WTC11 (cell line): Measurements from ENCODE around the gene POMC. TPM values are rescaled to one million over a fixed set of nuclear protein-coding genes. Genes with fewer than 3 reads are reported as not detected.
"Not testable (repeated sequence)": the region's sequence is repeated elsewhere in the genome, so short reads cannot be mapped to it uniquely, and the experiment has no call there.

Source experiments
- ATAC-seq: fragments of 200-7000 bp; cut with Tn5 transposase; 2 replicates; pipeline ENCODE4 v1.10.0; 2021; ENCODE audit warnings: mild to moderate bottlenecking, moderate library complexity
- CTCF ChIA-PET: fragments of 300-600 bp; sonication (Branson Sonifier 250); formaldehyde crosslinking; loops from one replicate; lab custom pipeline; 2021; ENCODE audit warnings: antibody characterized with exemption; lab: Charles Lee
- POLR2A ChIA-PET: fragments of 350-600 bp; sonication (Branson Sonifier 250); formaldehyde crosslinking; loops from one replicate; lab custom pipeline; 2021; ENCODE audit warnings: antibody characterized with exemption; lab: Charles Lee
- DNase-seq: peaks from one replicate; pipeline ENCODE4 v3.0.0; 2021; ENCODE audit warnings: low spot score
- H3K27ac Mint-ChIP-seq: 2 replicates; pipeline ENCODE4 v1.8.0; 2021; ENCODE audit warnings: mixed read lengths
- H3K27me3 Mint-ChIP-seq: 2 replicates; pipeline ENCODE4 v1.8.0; 2021; ENCODE audit warnings: low read depth, mild to moderate bottlenecking, moderate library complexity, mixed read lengths
- H3K36me3 Mint-ChIP-seq: 2 replicates; pipeline ENCODE4 v1.8.0; 2021; ENCODE audit warnings: mixed read lengths
- H3K4me1 Mint-ChIP-seq: 2 replicates; pipeline ENCODE4 v1.8.0; 2022; ENCODE audit warnings: mixed read lengths
- H3K4me3 Mint-ChIP-seq: 2 replicates; pipeline ENCODE4 v1.8.0; 2021; ENCODE audit warnings: mild to moderate bottlenecking, moderate library complexity, mixed read lengths
- H3K9me3 Mint-ChIP-seq: 2 replicates; pipeline ENCODE4 v1.8.0; 2021; ENCODE audit warnings: mixed read lengths
- ATF1 ChIP-seq: sonication (generic); formaldehyde crosslinking; IDR thresholded peaks from 2 replicates; pipeline ENCODE4 v1.8.1; 2023; ENCODE audit warnings: mild to moderate bottlenecking, moderate library complexity, missing genetic modification reagents
- FOXJ3 ChIP-seq: sonication (generic); formaldehyde crosslinking; IDR thresholded peaks from 2 replicates; pipeline ENCODE4 v1.9.0; 2021; ENCODE audit warnings: missing genetic modification reagents, mild to moderate bottlenecking, borderline replicate concordance
- KAT7 ChIP-seq: sonication (generic); formaldehyde crosslinking; IDR thresholded peaks from 2 replicates; pipeline ENCODE4 v1.8.1; 2023; ENCODE audit warnings: missing genetic modification reagents, mild to moderate bottlenecking, borderline replicate concordance
- NFE2L1 ChIP-seq: sonication (generic); formaldehyde crosslinking; IDR thresholded peaks from 2 replicates; pipeline ENCODE4 v1.8.1; 2023; ENCODE audit warnings: missing genetic modification reagents
- NR2C2 ChIP-seq: sonication (generic); formaldehyde crosslinking; IDR thresholded peaks from 2 replicates; pipeline ENCODE4 v1.8.0; 2022; ENCODE audit warnings: mild to moderate bottlenecking, missing genetic modification reagents
- OVOL2 ChIP-seq: fragments of 250-450 bp; sonication (Bioruptor Pico); IDR thresholded peaks from 2 replicates; pipeline ENCODE4 v1.9.0; 2021; ENCODE audit warnings: mild to moderate bottlenecking, borderline replicate concordance
- SOX15 ChIP-seq: fragments of 250-450 bp; sonication (Bioruptor Pico); IDR thresholded peaks from 2 replicates; pipeline ENCODE4 v1.9.0; 2021; ENCODE audit warnings: mild to moderate bottlenecking
- ZNF121 ChIP-seq: sonication (generic); formaldehyde crosslinking; IDR thresholded peaks from 2 replicates; pipeline ENCODE4 v1.8.0; 2023; ENCODE audit warnings: missing genetic modification reagents
- ZNF138 ChIP-seq: sonication (generic); formaldehyde crosslinking; conservative IDR thresholded peaks from 2 replicates; pipeline ENCODE4 v1.8.1; 2022; ENCODE audit warnings: mild to moderate bottlenecking, moderate library complexity, missing genetic modification reagents
- ZNF219 ChIP-seq: sonication (generic); formaldehyde crosslinking; IDR thresholded peaks from 2 replicates; pipeline ENCODE4 v1.8.0; 2023; ENCODE audit warnings: missing genetic modification reagents, mild to moderate bottlenecking, borderline replicate concordance
- total RNA-seq: library from RNA; stranded (reverse); gene quantifications from 3 replicates; pipeline ENCODE4 v1.2.3, GENCODE V29; 2021
- TF ChIP-seq, protein P1 (sequence below): sonication (generic); formaldehyde crosslinking; IDR thresholded peaks from 2 replicates; pipeline ENCODE4 v1.8.0; 2022; ENCODE audit warnings: missing genetic modification reagents
- TF ChIP-seq, protein P2 (sequence below): sonication (generic); formaldehyde crosslinking; IDR thresholded peaks from 2 replicates; pipeline ENCODE4 v1.8.0; 2022; ENCODE audit warnings: mild to moderate bottlenecking, missing genetic modification reagents
- TF ChIP-seq, protein P3 (sequence below): sonication (generic); formaldehyde crosslinking; IDR thresholded peaks from 2 replicates; pipeline ENCODE4 v1.8.0; 2022; ENCODE audit warnings: mild to moderate bottlenecking, missing genetic modification reagents
- TF ChIP-seq, protein P4 (sequence below): sonication (generic); formaldehyde crosslinking; IDR thresholded peaks from 2 replicates; pipeline ENCODE4 v1.8.1; 2022; ENCODE audit warnings: mild to moderate bottlenecking, missing genetic modification reagents, moderate library complexity, borderline replicate concordance
- TF ChIP-seq, protein P5 (sequence below): fragments of 250-450 bp; sonication (Bioruptor Pico); IDR thresholded peaks from 2 replicates; pipeline ENCODE4 v2.1.2; 2022; ENCODE audit warnings: mild to moderate bottlenecking, moderate library complexity

The POMC gene
- total RNA-seq, 1 experiment from 2014 or later, result 3.2 TPM

DNA sequence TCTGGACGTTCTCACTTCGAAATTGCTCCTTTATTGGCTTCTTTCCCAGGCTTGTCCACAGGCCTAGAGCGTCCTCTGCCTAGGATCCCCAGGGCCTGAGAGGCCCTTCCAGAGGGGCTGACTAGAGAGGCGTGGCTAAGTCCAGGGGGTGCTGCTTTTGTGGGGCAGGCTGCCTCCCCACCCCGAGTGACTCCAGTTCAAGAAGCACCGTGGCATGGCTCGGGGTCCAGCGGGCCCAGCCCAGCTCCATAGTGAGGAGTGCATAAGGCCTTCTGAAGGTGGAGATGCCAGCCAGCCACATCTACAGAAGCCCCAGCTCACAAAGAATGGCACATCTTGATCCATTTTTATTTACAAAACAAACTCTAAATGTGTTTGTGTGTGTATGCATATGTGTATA lies 44.8 kb upstream of the POMC start:
- Mint-ChIP-seq H3K27me3 (no peaks in the 10 kb centered on the region), H3K4me1 (peaks cover 3% of the 10 kb centered on the region; the same call in 1 of the 2 replicates), H3K9me3 (no peaks in the 10 kb centered on the region), H3K4me3 (no peak overlapping the region), H3K27ac (no peak overlapping the region), H3K36me3 (no peaks in the 10 kb centered on the region)
- TF ChIP-seq, protein P1, sequence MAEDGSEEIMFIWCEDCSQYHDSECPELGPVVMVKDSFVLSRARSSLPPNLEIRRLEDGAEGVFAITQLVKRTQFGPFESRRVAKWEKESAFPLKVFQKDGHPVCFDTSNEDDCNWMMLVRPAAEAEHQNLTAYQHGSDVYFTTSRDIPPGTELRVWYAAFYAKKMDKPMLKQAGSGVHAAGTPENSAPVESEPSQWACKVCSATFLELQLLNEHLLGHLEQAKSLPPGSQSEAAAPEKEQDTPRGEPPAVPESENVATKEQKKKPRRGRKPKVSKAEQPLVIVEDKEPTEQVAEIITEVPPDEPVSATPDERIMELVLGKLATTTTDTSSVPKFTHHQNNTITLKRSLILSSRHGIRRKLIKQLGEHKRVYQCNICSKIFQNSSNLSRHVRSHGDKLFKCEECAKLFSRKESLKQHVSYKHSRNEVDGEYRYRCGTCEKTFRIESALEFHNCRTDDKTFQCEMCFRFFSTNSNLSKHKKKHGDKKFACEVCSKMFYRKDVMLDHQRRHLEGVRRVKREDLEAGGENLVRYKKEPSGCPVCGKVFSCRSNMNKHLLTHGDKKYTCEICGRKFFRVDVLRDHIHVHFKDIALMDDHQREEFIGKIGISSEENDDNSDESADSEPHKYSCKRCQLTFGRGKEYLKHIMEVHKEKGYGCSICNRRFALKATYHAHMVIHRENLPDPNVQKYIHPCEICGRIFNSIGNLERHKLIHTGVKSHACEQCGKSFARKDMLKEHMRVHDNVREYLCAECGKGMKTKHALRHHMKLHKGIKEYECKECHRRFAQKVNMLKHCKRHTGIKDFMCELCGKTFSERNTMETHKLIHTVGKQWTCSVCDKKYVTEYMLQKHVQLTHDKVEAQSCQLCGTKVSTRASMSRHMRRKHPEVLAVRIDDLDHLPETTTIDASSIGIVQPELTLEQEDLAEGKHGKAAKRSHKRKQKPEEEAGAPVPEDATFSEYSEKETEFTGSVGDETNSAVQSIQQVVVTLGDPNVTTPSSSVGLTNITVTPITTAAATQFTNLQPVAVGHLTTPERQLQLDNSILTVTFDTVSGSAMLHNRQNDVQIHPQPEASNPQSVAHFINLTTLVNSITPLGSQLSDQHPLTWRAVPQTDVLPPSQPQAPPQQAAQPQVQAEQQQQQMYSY (CRISPR knock-in tag), result no peak
- TF ChIP-seq, protein P2, sequence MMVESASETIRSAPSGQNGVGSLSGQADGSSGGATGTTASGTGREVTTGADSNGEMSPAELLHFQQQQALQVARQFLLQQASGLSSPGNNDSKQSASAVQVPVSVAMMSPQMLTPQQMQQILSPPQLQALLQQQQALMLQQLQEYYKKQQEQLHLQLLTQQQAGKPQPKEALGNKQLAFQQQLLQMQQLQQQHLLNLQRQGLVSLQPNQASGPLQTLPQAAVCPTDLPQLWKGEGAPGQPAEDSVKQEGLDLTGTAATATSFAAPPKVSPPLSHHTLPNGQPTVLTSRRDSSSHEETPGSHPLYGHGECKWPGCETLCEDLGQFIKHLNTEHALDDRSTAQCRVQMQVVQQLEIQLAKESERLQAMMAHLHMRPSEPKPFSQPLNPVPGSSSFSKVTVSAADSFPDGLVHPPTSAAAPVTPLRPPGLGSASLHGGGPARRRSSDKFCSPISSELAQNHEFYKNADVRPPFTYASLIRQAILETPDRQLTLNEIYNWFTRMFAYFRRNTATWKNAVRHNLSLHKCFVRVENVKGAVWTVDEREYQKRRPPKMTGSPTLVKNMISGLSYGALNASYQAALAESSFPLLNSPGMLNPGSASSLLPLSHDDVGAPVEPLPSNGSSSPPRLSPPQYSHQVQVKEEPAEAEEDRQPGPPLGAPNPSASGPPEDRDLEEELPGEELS (CRISPR knock-in tag), result no peak
- TF ChIP-seq ATF1 (no peak), ZNF121 (CRISPR knock-in tag) (no peak)
- TF ChIP-seq, protein P3, sequence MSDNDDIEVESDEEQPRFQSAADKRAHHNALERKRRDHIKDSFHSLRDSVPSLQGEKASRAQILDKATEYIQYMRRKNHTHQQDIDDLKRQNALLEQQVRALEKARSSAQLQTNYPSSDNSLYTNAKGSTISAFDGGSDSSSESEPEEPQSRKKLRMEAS, result no peak
- CTCF ChIA-PET, result interaction anchor here (1.0 kb wide), 1 partner anchor 47 kb away, joined by 4 read pairs; no protein-coding TSS in a partner anchor
- ATAC-seq, result no peak
- POLR2A ChIA-PET, result no interaction called here
- DNase-seq, result no peak

DNA sequence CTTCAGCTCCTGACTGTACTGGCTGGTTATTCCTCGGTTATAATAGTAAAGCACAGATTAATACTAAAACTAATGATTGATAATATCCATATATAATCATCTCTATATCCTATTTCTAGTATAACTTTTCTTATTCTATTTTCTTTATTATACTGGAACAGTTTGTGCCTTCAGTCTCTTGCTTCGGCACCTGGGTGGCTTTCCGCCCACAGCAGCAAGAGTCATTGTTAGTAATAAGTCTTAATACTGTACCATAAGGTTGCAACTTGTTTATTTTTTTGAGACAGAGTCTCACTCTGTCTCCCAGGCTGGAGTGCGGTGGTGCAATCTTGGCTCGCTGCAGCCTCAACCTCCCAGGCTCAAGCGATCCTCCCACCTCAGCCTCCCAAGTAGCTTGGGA lies 42.5 kb upstream of the POMC start:
- H3K27ac Mint-ChIP-seq, H3K4me3 Mint-ChIP-seq, H3K36me3 Mint-ChIP-seq, H3K27me3 Mint-ChIP-seq, ATAC-seq, DNase-seq, POLR2A ChIA-PET, H3K9me3 Mint-ChIP-seq: not testable (repeated sequence)
- peaks cover 11% of the 10 kb centered on the region for H3K4me1 Mint-ChIP-seq
- CTCF ChIA-PET, result interaction anchor here (0.7 kb wide), 1 partner anchor 239 kb away, joined by 4 read pairs; no protein-coding TSS in a partner anchor

DNA sequence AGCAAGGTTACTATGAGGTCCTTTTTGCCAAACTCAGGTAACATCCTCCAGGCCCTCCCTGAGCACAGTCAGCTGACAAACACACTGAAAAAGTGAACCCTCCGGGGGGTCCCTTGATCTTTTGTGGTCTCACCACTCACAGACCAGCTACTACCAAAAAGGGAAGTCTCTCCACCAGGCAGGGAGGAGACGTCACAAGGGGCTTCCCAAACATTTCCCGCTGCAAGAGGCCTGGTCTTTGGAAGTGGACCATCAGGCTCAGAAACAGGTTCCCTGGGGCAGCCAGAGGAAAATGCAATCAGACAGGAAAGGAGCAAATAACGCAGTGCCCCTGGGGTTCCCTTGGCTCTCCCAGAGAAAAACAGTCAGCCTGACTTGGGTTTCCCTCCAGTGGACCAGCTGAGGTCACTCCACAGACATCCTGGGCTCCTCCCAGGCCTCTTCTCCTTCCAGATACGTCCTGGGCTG lies 38.7 kb upstream of the POMC start:
- H3K27ac Mint-ChIP-seq, result peak overlapping the region; percentile 48; the same call in 1 of the 2 replicates
- peaks cover 7% of the 10 kb centered on the region for H3K4me1 Mint-ChIP-seq
- no peaks in the 10 kb centered on the region for H3K36me3 Mint-ChIP-seq
- H3K27me3 Mint-ChIP-seq, result no peaks in the 10 kb centered on the region
- POLR2A ChIA-PET, result no interaction called here
- H3K4me3 Mint-ChIP-seq, result no peak overlapping the region
- no peaks in the 10 kb centered on the region for H3K9me3 Mint-ChIP-seq
- TF ChIP-seq, protein P4, sequence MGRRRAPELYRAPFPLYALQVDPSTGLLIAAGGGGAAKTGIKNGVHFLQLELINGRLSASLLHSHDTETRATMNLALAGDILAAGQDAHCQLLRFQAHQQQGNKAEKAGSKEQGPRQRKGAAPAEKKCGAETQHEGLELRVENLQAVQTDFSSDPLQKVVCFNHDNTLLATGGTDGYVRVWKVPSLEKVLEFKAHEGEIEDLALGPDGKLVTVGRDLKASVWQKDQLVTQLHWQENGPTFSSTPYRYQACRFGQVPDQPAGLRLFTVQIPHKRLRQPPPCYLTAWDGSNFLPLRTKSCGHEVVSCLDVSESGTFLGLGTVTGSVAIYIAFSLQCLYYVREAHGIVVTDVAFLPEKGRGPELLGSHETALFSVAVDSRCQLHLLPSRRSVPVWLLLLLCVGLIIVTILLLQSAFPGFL, result no peak
- TF ChIP-seq ZNF121 (CRISPR knock-in tag) (no peak), SOX15 (CRISPR knock-in tag) (no peak), FOXJ3 (CRISPR knock-in tag) (no peak), NFE2L1 (CRISPR knock-in tag) (no peak), NR2C2 (CRISPR knock-in tag) (no peak), ZNF138 (CRISPR knock-in tag) (no peak), KAT7 (CRISPR knock-in tag) (no peak), OVOL2 (CRISPR knock-in tag) (no peak), ZNF219 (no peak)
- TF ChIP-seq, protein P5, sequence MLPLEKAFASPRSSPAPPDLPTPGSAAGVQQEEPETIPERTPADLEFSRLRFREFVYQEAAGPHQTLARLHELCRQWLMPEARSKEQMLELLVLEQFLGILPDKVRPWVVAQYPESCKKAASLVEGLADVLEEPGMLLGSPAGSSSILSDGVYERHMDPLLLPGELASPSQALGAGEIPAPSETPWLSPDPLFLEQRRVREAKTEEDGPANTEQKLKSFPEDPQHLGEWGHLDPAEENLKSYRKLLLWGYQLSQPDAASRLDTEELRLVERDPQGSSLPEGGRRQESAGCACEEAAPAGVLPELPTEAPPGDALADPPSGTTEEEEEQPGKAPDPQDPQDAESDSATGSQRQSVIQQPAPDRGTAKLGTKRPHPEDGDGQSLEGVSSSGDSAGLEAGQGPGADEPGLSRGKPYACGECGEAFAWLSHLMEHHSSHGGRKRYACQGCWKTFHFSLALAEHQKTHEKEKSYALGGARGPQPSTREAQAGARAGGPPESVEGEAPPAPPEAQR (CRISPR knock-in tag), result no peak
- CTCF ChIA-PET, result interaction anchor here (0.8 to 2.0 kb wide), 2 partner anchors 10 to 22 kb away, joined by 4 to 9 read pairs; no protein-coding TSS in a partner anchor
- ATAC-seq (peak; percentile 34), DNase-seq (no peak)
